DMS79 (cell line): ENCODE measurements around the gene PODXL2.

Experiments used
- DNase-seq: peaks from one replicate; lab custom pipeline; 2025; lab: John Stamatoyannopoulos, UW

The PODXL2 gene

DNA sequence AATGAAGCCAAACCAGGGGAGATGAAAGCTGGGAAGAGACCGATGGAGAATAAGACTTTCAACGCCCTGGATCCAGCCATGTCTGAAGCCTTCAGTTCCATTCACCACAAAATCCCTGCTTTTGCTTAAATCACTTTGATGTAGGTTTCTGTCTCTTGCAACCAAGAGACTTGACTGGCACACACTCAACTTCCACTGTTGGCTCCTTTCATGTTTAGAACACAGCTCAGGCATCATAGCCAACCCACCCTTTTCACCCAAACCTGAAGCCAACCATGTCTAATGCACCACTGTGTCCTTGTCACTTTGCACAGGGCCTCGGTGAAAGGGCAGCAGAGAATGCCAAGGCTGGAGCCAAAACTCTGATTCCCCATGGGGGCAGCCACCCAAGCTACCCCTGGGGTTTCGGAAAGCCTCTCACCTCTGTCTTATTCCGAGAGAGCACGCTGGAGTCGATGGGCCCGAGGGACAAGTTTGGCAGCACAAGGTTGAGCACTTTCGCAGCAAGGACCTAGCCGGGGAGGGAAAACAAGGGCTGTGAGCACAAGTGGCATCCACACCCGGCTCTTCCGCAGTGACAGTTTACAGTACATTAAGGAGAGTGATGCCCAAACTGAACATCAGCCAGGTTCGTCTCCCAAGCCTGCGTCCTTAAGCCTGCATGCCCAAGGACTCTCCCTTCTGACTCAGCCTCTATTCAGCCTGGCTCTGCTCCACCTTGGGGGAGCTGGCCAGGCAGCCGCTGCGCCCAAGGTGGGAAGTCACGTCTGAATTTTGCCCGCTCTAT, 81.4 kb downstream of the PODXL2 start:
- DNase-seq: no peak

DNA sequence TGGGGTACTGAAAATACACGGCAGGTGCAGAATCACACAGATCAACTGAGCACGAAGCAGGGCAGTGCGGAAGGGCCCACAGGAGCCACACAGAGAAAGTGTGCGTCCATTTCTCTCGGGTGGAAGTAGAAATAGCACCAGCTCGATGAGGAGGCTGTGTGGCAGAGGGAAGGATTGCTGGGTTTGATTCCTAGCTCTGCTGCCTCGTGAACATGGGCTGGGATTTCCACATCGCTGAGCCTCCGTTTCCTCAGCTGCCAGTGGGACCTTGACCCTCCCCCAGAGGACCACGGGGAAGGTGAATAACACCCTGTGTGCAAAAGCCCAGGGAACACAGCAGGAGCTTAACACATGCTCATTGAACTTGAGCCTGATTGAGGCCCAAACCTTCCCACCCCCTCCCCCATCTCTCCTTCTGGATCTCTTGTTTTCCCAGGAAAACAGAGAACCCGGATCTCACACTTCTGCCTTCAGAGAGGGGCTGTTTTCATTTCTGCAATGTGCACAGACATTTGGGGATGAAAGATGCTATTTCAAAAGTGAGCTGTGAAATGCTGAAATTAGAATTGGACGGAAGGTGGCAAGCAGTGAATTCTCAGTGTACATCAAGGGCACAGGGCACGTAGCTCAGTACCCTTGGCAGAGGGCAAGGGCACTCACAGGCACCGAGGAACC, 82.2 kb downstream of the PODXL2 start:
- DNase-seq: no peak

DNA sequence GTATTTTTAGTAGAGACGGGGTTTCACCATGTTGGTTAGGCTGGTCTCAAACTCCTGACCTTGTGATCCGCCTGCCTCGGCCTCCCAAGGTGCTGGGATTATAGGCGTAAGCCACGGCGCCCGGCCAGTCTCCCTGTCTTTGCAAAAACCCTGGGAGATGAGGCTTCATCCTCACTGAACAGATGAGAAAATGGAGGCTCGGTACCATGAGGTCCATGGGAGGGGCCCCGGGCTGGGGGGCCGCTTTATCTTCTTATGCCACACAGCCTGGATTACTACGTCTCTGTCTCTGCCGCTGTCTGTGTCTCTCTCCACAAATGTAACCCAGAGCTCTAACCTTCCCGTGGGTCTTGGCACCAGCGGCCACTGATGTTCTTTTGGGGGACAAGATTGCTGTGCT, 82.9 kb downstream of the PODXL2 start:
- no peak for DNase-seq

DNA sequence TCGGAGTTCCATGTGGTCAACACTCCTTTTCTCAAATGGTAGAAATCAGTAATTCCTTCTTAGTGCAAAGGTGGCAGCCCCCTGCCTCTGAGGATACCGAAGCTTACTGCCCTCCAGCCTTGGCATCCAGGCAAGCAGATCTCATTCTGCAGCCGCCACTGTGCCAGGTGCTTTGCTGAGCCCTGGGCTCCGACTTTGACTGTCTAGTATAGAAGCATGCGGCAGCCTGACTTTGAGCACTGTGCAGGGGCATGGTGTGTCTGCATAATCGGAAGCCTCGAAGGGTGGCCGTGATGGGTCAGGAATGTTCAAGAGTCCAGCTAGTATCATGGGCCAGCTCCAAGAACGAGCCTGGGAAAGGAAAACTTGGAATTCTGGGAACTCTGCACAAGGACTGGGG, 83.5 kb downstream of the PODXL2 start:
- no peak for DNase-seq

DNA sequence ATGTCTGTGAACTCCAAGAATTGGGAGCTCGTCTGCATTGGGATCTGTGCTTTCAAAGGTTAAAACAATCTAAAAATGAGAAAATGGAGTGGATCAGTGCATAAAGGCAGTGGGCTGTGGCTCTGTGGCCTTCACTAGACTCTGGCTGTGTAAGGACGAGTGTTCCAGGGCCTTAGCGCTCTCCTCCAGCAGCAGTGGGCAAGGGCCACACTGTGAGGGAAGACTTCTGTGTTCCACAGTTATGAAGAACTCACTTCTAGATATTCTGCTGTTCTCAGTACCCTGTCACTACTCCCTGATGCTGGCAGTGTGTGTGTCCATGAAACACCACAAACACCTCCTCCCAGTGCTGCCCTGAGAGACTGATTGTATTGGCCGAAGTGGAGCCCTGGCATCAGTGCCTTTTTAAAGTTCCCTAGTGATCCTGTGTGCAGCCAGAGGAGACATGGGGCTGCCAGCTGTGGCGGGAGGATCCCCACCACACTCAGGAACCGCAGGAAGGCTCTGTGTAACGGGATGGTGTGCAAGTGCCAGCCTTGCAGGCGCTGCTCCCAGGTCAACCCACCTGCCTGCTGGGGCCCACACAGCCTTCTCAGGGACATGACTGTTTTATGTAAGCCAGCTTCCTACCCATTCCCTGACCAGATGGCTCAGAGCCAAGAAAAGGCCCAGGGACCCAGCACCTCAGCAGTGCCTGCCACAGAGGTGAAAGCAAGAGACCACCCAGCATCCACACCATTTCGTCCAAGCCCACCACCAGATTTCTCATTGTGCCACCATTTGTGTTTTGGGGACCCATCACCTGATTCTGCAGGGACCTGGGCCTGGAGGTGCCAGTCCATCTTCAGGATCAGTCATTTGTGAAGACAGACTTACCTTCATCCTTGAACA, 84.1 kb downstream of the PODXL2 start:
- peak; percentile 26 for DNase-seq

DNA sequence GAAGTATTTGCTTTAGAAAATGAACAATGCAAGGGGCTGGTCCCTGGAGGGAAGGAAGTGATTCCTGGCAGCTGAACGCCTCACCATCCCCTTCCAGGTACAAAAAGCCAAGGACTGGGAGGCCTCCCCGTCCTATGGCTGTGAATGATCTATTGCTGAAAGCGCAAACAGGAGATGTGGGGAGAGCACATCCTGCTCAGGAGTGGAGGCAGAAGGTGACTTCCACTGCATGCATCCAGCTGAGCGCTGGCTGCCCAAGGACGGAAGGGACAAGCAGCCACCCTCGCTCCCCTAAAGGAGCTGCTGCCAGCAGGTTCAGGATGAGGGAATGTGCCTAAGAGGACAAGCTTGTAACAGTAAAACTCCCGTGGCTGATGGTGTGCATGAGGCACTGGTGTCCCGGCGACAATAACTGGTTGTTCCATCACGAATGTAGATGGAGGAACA, 85.2 kb downstream of the PODXL2 start:
- peak; percentile 55 for DNase-seq

DNA sequence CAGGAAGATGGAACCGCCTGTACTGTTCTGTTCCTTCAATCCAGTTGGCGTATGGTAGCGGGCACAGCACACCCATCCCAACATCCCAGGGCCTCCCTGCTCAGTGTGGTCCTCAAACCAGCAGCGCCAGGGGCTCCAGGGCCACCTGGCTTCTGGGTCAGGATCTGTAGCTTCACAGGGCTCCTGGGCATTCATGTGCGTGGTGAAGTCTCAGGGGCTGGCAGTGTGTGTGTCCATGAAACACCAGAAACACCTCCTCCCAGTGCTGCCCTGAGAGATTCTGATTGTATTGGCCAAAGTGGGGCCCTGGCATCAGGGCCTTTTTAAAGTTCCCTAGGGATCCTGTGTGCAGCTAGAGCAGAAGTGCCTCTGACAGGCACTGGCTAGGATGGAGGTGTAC, 85.9 kb downstream of the PODXL2 start:
- DNase-seq: no peak

DNA sequence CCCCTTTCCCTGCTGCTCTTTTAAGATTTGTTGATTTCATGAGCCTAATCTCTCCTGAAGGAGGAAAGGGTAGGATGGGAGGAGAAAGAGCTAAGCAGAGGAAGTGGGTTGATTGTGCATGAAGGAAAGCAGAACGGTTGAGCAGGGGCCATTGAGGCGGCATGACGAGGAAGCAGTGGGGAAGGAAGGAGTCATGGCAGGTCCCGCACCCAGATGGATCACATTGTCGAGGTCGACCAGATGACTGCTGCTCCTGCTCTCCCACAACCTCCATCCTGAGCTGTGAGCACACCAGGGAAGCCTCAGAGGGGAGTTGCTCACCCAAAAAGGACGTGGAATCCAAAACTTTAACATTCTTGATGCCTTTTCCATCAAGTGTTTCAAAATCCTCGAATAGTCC, 86.5 kb downstream of the PODXL2 start:
- no peak for DNase-seq

DNA sequence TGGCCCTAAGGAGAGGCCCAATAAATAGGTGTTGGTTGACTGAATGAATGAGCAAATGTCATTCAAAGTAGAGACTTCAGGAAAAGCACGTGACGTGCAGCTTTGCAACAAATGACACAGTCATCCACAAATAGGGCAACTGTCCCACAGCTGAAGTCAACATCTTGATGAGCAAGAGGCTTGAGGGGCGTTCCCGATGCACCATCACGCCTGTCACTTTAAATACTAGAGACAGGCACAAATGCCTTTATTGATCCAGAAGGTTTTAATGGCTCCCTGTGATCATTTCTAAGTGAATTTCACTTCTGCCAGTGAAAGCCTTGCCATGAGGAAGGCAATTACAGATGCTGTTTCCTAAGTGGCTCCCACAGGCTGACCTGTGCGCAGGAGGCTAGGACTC, 87.4 kb downstream of the PODXL2 start:
- DNase-seq: no peak

DNA sequence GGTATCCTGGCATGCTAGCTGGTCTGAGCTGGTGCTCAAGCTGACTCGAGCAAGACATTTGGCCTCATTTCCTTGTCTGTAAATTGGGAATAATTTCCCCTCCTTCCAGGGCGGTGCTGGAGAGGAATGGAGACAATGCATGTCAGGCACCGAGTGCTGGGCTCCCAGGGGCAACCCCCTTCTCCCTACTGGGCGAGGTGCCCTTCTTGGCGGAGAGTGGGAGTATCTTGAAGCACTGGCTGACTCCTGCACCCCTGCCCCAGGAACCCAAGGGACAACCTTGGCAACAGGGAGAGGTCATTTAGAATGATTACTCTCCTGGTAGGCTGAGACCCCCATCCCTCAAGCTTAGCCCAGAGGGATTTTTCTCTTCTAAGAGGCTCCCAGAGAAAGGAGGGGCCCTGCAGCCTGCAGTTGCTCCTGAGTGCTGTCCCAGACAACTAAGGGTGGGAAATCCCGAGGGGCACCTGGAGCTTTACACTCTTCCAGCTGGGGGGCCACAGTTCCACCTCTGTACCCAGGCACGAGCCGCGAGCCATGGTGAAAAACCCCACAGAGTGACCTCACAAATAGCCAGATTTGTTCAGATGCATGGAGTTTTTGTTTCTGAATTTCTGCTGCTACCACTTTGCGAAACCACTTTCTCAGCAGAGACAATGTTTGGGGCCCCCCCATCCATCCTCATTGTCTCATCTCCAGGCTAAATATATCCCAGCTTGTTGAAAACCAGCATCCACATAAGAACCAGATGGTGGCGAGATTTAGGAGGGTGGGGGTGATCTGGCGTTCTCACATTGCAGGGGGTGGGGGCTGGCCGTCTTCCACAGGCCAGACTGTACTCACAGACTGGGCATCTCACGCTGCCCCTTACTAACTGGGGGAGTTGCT, 88.6 kb downstream of the PODXL2 start:
- no peak for DNase-seq

DNA sequence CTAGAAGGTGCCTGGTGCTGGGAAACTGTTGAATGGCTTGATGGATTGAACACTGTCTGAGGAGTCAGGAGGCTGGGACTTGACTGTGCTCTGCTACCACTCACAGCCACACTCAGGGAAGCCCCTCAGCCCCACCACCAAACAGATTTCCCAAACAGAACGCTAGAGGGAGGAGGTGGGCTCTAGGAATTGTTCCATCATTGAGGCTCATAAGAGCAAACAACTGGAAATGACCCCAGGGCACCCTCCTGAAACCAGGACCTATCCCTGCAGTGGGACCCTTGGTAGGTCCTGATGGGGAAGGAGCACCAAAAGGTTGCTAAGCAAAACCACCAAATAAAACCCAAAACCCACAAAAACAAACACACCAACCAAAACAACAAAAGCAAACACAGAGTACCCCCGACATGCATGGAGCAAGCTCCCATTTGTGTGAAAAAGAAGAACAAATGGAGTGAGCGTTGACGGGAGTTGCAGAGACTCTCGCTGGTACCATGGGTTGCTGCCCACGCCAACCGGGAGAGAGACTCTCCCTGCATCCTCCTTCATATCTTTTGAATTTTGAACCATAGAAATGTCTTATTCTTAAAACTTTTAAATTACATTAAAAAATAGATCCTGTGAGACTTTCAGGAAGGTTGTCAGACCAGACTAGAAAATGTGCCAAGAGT, 89.4 kb downstream of the PODXL2 start:
- DNase-seq: no peak

DNA sequence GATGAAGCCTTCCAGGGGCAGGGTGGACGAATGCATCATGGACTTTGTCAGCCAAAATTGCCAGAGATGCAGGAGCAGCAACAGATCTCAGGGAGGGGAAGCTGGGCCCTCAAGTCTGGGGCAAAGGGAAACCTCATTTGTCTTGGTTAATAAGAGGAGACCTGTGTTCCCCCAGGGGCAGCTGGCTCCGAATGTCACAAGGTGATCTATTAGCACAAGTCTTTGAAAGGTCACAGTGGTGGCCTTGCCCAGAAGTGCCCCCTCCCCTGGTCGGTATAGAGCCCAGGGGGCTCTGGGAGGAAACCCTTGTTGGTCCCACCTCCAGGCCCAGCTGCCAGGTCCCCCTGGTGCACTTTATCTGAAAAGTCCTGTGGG, 89.9 kb downstream of the PODXL2 start:
- DNase-seq: no peak

DNA sequence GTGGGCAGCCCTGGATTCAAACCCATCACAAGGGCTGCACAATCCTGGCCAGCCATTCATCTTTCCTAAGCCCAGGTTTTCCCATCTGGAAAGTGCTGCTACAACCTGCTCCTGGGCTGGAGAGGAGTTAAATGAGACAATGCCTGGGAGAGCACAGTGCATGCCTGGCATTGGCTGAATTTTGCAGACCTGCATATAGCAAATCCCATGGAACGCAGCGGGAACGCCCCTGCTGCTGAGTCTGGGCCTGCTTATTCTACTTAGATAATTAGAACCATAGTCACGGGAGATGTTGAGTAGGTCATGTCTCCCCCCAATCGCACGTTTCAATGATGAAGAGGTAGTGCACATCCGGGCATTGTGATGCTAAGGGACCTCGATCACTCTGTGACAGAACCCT, 90.4 kb downstream of the PODXL2 start:
- DNase-seq: no peak

DNA sequence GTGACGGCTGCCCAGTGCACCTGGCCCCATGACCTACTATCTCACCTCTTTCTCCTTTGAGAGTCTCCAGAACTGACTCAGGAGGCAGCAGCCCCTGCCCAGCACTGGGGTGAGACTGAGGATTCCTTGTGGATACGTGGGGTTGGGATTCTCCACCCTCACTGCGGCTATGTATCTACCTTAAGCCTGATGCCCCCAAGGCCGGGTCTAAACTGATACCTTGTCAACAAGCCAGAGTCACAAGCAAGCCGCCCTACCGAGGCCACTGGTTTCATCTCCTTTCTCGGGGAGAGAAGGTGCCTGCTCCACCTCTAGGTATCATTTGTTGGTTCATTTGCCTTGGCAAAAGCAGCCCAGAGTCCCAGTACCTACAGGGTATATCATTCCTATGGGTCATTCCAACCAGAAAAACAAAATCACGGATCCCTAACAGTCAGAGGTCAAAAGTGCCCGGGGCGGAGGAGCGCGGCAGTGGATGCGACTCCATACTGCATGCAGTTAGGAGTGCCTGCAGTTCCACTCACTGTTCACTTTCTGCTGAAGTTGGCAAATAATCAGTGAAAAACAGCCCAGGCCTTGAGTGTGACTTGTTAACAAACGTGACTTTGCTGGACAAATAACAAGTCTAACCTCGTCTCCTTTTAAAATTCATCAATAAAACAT, 91.3 kb downstream of the PODXL2 start:
- DNase-seq: no peak

DNA sequence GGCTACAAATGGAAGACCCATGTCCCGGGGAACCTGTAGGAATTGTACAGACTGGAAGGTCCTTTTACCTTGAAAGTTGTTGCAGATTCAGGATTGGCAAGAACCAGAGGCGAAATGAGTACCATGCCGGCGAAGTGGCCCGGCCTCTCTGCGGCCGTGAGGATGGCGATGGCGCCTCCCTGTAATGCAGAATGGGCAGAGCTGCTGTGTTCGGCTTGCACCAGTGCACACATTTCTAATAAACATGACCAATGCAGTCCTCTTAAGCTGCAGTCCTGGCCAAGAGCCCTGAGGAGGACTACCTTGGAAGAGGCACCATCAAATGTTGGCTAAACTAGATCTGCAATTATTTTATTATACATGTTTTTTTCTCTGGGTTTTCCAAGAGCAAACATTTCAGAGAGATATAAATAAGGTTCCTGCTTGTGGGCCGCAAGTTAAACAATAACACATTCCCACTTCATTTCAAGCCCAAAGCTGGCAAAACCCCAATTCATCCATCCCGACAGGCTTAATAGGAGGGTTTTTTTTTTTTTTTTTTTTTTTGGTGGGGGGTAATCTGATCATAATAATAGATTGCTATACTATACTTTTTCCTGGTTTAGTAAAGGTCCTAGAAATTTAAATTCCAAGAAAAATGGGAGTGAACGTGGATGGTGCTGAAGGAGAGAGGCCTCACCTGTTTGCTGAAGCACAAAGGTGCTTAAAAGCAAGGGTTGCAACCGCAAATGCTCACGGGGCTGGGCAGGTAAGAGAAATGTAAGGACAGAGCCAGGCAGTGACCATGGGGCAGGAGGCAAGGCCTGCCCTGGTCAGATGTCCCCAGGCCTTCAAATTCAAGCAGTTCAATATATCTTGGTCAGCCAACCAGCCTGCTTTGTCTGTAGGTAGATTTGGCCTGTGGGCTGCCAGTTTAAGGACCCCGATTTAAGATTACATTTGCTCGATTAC, 92.3 kb downstream of the PODXL2 start:
- peak; percentile 77 for DNase-seq

DNA sequence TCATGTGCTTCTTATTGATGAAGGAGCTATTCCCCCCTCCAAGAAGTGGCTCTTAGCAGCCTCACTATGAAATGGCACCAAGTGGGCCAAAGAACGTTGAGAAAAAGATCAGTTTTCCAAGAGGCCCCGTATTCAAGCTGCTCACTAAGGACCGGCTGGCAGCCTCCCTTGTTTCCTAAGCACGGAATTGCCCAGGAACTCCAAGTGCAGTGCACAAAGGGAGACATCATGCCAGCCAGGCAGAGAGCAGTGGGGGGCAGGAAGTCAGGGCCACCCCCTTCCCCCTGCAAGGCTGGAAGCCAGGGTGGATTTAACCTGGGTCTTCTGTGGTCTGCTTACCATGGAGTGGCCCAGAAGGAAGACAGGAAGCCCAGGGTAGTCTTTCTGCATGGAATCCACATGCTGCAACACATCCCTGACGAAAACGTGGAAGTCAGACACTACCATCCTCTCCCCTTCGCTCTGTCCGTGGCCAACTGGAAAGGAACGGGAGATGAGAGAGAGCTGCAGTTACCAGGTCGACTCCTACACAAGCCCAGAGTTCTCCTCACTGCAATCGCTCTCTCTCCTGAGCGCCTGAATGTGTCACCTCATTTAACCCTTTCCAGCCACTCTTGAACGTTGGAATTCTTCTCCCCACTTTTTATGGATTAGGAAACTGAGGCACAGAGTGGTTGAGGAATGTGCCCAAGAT, 93.3 kb downstream of the PODXL2 start:
- DNase-seq: peak; percentile 75
